Epithelial cell of esophagus (primary cell): ENCODE results near the gene PTF1A.
"Not testable (repeated sequence)": the region's sequence is repeated elsewhere in the genome, so short reads cannot be mapped to it uniquely, and the experiment has no call there.

Experiments
- DNase-seq: peaks from one replicate; pipeline ENCODE4 v3.0.0; 2010; ENCODE audit warnings: low read depth
- H3K4me3 ChIP-seq: 2 replicates; pipeline ENCODE4 v1.5.1; 2011; ENCODE audit warnings: mild to moderate bottlenecking, low read length, control low read depth
- TF ChIP-seq, protein P1 (sequence below): IDR thresholded peaks from 2 replicates; pipeline ENCODE4 v1.5.1; 2011; ENCODE audit warnings: low read depth, mild to moderate bottlenecking, low read length, control low read depth, inconsistent platforms; ENCODE audit not compliant: insufficient read depth; ENCODE audit errors: missing control alignments

The PTF1A gene

DNA sequence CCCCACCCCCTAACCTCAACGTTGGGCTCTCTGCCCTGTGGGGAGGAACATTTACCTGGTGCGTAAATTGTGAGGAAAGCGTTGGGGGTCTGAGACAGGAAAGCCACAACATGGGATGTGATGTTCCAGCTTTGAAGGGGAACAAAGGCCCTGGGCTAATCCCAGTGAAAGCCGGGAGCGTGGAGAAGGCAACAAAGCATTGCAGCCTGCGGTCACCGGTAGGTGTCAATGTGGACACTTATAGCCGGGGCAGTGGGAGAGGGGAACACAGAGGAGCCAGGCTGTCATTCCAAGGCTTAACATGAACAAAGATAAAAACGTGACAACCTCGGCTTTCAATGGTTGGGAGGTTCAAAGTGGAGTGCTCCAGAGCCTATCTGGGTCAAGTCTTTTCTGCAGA, 12.7 kb downstream of the PTF1A start:
- TF ChIP-seq, protein P1, sequence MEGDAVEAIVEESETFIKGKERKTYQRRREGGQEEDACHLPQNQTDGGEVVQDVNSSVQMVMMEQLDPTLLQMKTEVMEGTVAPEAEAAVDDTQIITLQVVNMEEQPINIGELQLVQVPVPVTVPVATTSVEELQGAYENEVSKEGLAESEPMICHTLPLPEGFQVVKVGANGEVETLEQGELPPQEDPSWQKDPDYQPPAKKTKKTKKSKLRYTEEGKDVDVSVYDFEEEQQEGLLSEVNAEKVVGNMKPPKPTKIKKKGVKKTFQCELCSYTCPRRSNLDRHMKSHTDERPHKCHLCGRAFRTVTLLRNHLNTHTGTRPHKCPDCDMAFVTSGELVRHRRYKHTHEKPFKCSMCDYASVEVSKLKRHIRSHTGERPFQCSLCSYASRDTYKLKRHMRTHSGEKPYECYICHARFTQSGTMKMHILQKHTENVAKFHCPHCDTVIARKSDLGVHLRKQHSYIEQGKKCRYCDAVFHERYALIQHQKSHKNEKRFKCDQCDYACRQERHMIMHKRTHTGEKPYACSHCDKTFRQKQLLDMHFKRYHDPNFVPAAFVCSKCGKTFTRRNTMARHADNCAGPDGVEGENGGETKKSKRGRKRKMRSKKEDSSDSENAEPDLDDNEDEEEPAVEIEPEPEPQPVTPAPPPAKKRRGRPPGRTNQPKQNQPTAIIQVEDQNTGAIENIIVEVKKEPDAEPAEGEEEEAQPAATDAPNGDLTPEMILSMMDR = no peak
- DNase-seq = no peak
- no peak overlapping the region for H3K4me3 ChIP-seq

DNA sequence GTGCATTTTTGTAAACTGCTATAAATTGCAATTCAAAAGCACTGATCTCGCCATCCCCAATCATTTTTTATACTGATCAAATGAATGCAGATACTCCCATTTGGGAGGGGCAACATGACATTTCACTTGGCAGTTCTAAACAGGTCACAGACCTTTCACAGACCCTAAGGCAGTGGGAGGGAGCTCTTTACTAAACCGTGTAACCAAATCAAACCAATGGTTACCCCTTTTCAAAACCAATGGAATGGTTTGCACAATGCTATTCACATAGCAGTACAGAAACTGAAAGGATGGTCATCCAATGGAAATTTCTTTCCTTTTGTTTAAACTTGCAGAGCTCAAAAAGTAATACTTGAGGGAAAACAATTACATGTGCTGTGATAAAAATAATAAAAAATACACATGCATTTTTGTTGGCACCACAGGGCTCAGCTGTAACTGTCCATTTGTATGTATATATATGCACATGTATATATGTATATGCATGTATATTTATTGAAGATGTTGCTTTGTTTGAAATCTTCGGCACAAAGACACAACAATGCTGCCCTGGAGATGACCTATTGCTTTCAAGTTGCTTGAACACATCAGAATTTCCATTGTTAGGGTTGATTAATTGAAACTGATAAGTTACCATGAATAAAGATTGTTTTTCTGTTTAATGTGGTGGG, 14.0 kb downstream of the PTF1A start:
- DNase-seq = no peak
- TF ChIP-seq, protein P1 = no peak
- H3K4me3 ChIP-seq = no peak overlapping the region

- TF ChIP-seq, protein P1 = no peak
- H3K4me3 ChIP-seq = no peak overlapping the region
- peak; percentile 37 for DNase-seq
These were observed 25.4 kb downstream of the PTF1A start for GRCh38 chr10:23217471-23217870.

DNA sequence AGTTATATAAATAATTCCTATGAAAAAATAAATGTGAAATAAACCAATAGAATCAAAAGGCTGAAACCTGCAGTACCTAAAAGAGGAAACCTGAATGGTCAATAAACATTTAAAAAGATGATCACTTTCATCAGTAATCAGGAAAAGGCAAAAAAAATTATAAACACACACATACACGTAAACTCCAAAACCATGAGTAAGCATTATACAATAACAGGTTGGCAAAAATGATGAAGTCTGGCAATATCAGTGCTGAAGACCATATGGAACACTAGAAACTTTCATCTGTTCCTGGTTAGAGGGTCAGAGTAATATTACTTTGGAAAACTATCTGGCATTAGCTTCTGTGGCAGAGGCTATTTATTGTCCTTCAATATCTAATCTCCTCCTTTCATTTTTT, 38.5 kb downstream of the PTF1A start:
- no peak for DNase-seq
- TF ChIP-seq, protein P1 = no peak
- H3K4me3 ChIP-seq = no peak overlapping the region

DNA sequence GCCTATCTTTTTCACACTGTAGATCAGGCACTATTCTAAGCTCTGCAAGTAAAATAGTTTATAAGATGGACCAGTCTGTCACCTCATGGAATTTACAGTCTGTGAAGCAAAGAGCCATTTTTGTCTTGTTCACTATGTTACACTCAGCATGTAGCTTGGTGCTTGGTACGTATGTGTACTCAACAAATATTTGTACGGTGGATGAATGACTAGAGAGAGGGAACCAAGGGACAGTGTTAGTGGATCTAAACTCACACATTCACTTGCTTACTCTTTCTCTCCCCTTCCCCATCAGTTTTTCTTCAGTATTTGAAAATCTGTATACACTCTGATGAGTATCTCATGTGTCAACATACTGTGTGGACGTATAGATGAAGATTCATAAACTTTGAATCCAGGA, 45.9 kb downstream of the PTF1A start:
- H3K4me3 ChIP-seq = no peak overlapping the region
- DNase-seq = no peak
- TF ChIP-seq, protein P1 = no peak

DNA sequence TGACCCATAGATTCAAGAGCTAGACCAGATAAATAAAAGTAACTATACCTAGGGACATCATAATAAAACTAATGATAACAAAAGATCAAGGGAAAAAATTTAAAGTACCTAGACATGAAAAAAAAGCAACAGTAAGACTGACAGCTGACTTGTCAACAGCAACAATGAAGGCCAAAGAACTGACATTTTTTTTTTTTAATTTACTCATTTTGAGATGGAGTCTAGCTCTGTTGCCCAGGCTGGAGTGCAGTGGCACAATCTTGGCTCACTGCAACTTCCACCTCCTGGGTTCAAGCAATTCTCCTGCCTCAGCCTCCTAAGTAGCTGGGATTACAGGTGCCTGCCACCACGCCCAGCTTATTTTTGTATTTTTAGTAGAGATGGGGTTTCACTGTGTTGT, 49.7 kb downstream of the PTF1A start:
- DNase-seq, H3K4me3 ChIP-seq: not testable (repeated sequence)
